Measurements from ENCODE around the gene PADI1. TPM values are rescaled to one million over a fixed set of nuclear protein-coding genes. Genes with fewer than 3 reads are reported as not detected.
A peak's percentile ranks its signal among the peaks of the same experiment; 100 is the strongest.

PADI1 gene
- total RNA-seq, 1 donor from 2014 or later: 0.70 TPM

DNA sequence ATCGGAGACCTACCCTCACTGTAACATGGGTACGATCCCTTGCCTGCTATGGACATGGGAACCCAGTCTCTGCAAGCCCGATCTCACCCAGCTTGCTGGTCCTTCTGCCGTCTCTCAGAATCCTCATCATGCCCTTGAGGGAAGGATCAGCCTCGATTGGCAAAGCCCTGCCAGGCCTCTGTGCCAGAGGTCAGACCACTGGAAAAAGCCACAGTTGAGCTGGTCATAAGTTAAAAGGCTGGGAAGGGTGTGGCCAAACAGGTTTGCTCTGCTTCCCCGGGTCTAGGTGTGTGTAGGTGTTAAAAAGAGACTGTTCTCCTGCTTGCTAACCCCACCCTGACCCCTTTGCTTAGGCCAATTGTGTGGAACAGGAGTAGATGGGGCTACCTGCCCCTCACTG is 24.5 kb downstream of the PADI1 start:
- Mint-ChIP-seq H3K27me3 (ENCODE audit: low read depth) (no peaks in the 10 kb centered on the region), H3K4me3 (ENCODE audit: unreplicated experiment) (no peak overlapping the region), H3K9me3 (ENCODE audit: low read depth) (no peaks in the 10 kb centered on the region), H3K36me3 (ENCODE audit: low read depth) (no peaks in the 10 kb centered on the region), H3K27ac (ENCODE audit: unreplicated experiment) (no peak overlapping the region), H3K4me1 (ENCODE audit: low read depth) (peaks cover 35% of the 10 kb centered on the region)
- no peak for DNase-seq (ENCODE audit: low spot score)
- TF ChIP-seq, protein P1, sequence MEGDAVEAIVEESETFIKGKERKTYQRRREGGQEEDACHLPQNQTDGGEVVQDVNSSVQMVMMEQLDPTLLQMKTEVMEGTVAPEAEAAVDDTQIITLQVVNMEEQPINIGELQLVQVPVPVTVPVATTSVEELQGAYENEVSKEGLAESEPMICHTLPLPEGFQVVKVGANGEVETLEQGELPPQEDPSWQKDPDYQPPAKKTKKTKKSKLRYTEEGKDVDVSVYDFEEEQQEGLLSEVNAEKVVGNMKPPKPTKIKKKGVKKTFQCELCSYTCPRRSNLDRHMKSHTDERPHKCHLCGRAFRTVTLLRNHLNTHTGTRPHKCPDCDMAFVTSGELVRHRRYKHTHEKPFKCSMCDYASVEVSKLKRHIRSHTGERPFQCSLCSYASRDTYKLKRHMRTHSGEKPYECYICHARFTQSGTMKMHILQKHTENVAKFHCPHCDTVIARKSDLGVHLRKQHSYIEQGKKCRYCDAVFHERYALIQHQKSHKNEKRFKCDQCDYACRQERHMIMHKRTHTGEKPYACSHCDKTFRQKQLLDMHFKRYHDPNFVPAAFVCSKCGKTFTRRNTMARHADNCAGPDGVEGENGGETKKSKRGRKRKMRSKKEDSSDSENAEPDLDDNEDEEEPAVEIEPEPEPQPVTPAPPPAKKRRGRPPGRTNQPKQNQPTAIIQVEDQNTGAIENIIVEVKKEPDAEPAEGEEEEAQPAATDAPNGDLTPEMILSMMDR (IDR thresholded peaks at IDR 0.05): no peak

DNA sequence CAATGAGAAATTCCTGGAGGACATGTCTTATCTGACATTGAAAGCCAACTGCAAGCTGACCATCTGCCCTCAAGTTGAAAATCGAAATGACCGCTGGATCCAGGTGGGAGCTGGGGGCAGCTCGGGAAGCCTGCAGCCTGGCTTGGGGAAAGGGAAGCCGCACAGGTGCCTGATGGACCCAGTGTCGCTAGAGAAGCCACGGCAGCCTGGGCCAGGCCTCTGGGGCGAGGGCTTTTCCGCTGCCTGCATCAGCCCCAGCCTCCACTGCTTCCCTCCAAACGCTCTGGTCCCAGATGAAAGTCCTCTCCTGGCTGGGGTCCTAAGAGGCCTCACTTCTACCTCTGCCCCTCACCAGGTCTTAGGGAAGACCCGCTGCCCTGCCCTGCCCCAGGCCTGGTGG is 25.2 kb downstream of the PADI1 start:
- Mint-ChIP-seq H3K4me3 (ENCODE audit: unreplicated experiment) (no peak overlapping the region), H3K36me3 (ENCODE audit: low read depth) (no peaks in the 10 kb centered on the region), H3K27ac (ENCODE audit: unreplicated experiment) (no peak overlapping the region), H3K27me3 (ENCODE audit: low read depth) (no peaks in the 10 kb centered on the region), H3K4me1 (ENCODE audit: low read depth) (peaks cover 40% of the 10 kb centered on the region), H3K9me3 (ENCODE audit: low read depth) (no peaks in the 10 kb centered on the region)
- no peak for DNase-seq (ENCODE audit: low spot score)
- TF ChIP-seq, protein P1 (IDR thresholded peaks at IDR 0.05): no peak

DNA sequence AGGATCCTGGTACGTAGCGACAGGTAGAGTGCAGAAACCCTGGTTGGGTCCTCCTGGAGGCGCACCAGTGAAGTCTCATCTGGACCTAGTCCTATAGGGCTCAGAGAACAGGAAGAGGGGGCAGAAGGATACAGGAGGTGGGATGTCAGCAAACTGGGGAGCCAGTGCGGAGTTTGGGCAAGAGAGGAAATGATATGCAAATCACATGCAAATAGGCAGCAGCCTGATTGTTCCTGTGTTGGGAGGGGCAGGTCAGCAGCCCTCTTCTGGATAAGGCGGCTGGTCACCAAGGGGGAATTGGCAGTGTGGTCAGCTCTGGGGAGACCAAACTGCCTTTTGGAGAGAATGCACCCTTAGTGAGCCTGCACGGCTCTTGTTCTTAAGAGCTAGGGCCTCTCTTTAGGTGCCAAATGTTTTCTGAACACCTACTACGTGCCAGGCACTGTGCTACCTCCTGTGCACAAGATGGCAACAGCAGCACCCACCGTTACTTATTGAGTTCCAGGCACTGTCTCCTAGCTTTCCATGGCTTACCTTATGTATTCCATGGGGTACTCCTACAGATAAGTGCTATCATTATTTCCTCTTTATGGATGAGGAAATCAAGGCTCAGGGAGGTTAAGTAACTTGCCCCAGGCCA is 25.9 kb downstream of the PADI1 start:
- Mint-ChIP-seq H3K4me3 (ENCODE audit: unreplicated experiment) (no peak overlapping the region), H3K36me3 (ENCODE audit: low read depth) (no peaks in the 10 kb centered on the region), H3K27me3 (ENCODE audit: low read depth) (no peaks in the 10 kb centered on the region), H3K9me3 (ENCODE audit: low read depth) (no peaks in the 10 kb centered on the region), H3K4me1 (ENCODE audit: low read depth) (peaks cover 46% of the 10 kb centered on the region), H3K27ac (ENCODE audit: unreplicated experiment) (no peak overlapping the region)
- TF ChIP-seq, protein P1 (IDR thresholded peaks at IDR 0.05): no peak
- DNase-seq (ENCODE audit: low spot score): no peak

DNA sequence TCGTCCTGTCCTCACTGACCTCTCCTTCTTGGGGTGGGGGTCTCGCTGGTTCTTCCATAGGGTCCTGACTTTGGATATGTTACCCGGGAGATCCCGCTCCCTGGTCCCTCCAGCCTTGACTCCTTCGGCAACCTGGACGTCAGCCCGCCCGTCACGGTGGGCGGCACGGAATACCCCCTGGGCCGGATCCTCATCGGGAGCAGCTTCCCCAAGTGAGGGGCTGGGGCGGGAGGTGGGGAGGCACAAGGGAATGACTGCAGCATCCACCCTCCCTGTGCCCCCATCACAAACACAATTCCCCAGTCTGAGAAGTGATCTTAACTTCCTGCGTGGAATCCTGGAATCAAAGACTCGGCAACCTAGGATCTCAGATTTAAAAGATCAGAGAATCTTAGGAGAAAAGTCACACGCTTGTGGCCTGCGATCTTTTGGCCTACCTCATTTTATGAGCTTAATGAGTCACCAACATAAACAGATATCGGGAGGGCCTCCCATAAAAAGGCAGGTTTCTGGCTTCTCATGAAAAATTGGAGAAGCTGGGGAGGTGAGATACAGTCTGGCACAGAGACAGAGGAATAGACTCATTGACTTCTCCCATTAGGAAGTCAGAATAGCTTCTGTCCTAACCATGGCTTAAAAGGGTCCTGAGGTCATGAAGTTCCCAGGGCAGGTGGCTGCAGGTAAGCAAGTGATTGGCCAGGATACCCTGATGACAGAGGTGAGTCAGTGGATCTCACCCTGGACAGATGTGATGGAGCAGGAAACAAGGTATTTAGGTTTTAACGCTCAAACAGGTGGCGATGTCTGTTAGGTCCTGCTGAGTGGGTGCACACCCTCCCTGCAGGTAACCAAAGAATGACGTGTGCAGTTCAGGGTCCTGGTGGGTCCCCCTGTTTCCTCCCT is 28.1 kb downstream of the PADI1 start:
- peak overlapping the region; percentile 40 for H3K4me3 Mint-ChIP-seq (ENCODE audit: unreplicated experiment)
- H3K27ac Mint-ChIP-seq (ENCODE audit: unreplicated experiment): peak overlapping the region; percentile 96
- DNase-seq (ENCODE audit: low spot score): no peak
- H3K9me3 Mint-ChIP-seq (ENCODE audit: low read depth): no peaks in the 10 kb centered on the region
- peaks cover 43% of the 10 kb centered on the region for H3K4me1 Mint-ChIP-seq (ENCODE audit: low read depth)
- H3K36me3 Mint-ChIP-seq (ENCODE audit: low read depth): no peaks in the 10 kb centered on the region
- TF ChIP-seq, protein P1 (IDR thresholded peaks at IDR 0.05): no peak
- no peaks in the 10 kb centered on the region for H3K27me3 Mint-ChIP-seq (ENCODE audit: low read depth)

DNA sequence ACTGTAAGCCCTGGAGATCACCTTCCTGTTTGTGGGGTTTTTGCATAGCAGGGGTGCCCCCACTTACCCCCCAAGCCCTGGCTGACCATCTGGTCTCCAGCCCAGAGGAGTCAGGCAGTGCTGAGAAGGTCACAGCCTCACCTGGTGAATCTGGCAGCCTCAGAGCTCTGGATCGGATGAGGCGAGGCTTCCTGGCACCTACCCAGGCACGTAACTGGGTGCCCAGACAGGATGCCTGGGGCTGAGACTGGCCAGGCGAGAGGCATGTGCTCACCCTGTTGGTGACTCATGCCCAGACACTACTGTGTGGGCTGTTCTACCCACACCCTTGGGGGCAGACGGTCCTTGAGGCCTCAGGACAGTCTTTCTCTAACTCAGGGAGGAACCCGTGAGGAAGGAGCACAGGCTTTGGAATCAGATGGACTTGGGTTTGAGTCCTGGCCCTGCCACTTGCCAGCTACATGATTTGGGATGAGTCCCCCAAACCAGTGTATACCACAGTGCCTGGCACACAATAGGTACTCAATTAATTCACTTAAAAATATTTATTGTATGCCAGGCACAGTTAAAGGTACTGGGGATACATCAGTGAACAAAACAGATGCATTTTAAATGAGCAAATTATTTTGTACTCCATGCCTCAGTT is 28.9 kb downstream of the PADI1 start:
- DNase-seq (ENCODE audit: low spot score): no peak
- H3K36me3 Mint-ChIP-seq (ENCODE audit: low read depth): no peaks in the 10 kb centered on the region
- H3K27ac Mint-ChIP-seq (ENCODE audit: unreplicated experiment): peak overlapping the region; percentile 96
- H3K4me1 Mint-ChIP-seq (ENCODE audit: low read depth): peaks cover 43% of the 10 kb centered on the region
- no peaks in the 10 kb centered on the region for H3K27me3 Mint-ChIP-seq (ENCODE audit: low read depth)
- TF ChIP-seq, protein P1 (IDR thresholded peaks at IDR 0.05): no peak
- peak overlapping the region; percentile 40 for H3K4me3 Mint-ChIP-seq (ENCODE audit: unreplicated experiment)
- no peaks in the 10 kb centered on the region for H3K9me3 Mint-ChIP-seq (ENCODE audit: low read depth)

All from chondrocyte (in vitro differentiated cells).